Left lung (tissue), 10 donors: ENCODE data around the gene TUBGCP5. TPM values are rescaled to one million over a fixed set of nuclear protein-coding genes. Genes with fewer than 3 reads are reported as not detected.

Source experiments
- ATAC-seq: fragments of 200-7000 bp; cut with Tn5 transposase; one replicate; pipeline ENCODE4 v1.9.1; 2020; ENCODE audit warnings: moderate library complexity
- DNase-seq, 4 donors: peaks; one replicate each; pipeline ENCODE4 v3.0.0-alpha.2; 2013 to 2020
- H3K27ac ChIP-seq, 2 donors: fragments of 200-600 bp; sonication (generic) in 1 of 2; one replicate each; pipeline versions ENCODE4 v1.5.0 to v1.8.0; 2020 to 2021
- H3K27me3 ChIP-seq, 2 donors: fragments of 200-600 bp; sonication (generic) in 1 of 2; one replicate each; pipeline versions ENCODE4 v1.5.0 to v1.8.0; 2020 to 2021
- H3K36me3 ChIP-seq, 2 donors: fragments of 200-600 bp; sonication (generic) in 1 of 2; one replicate each; pipeline versions ENCODE4 v1.5.0 to v1.8.0; 2020 to 2021
- H3K4me1 ChIP-seq, 2 donors: fragments of 200-600 bp; one replicate each; pipeline ENCODE4 v1.8.0; 2021
- H3K4me3 ChIP-seq, 2 donors: fragments of 200-600 bp; sonication (generic) in 1 of 2; one replicate each; pipeline versions ENCODE4 v1.5.0 to v1.8.0; 2020 to 2021; ENCODE audit warnings: mild to moderate bottlenecking in 1 of 2
- H3K9me3 ChIP-seq, 2 donors: fragments of 200-600 bp; sonication (generic) in 1 of 2; one replicate each; pipeline versions ENCODE4 v1.5.0 to v1.8.0; 2020 to 2021
- intact Hi-C, 2 donors: fragments of 100-400 bp; cut with DNase I; formaldehyde crosslinking; loops; one replicate each; pipeline versions ENCODE4 v1.11.2 to v1.14.2; 2022
- polyA plus RNA-seq, 6 donors: library from polyadenylated mRNA; unstranded; fragments of 120-200 nt; gene quantifications; one replicate each; pipeline ENCODE4 v1.2.1, GENCODE V29; 2013; ENCODE audit not compliant: insufficient read length in 6 of 6
- total RNA-seq, 2 donors: library from RNA; stranded (reverse); fragmentation: NEBNext Ultra II Directional; extraction: Animal tissue kit (Norgen Biotek cat#: 25700); gene quantifications; one replicate each; pipeline ENCODE4 v1.2.1, GENCODE V29; 2021
- TF ChIP-seq, protein P1 (sequence below), 2 donors: fragments of 200-600 bp; sonication (generic) in 1 of 2; IDR thresholded peaks; one replicate each; pipeline versions ENCODE4 v1.5.0 to v1.8.0; 2021; ENCODE audit warnings: antibody characterized with exemption in 2 of 2
- donor health status: DM: no; HTN: yes; CAD: no.
- donor health status: DM: no; HTN: no; CAD: no.

Gene TUBGCP5
- total and polyA plus RNA-seq, 8 donors, result 13.1 to 41.4 (median 32.6) TPM

- intact Hi-C loops, result loop anchor here in 1 of 2 donors (10.0 kb wide), 1 partner anchor 435 kb away; no protein-coding TSS in a partner anchor
- Histone ChIP-seq H3K4me3 (peak overlapping the region; percentile 51 to 71), H3K27ac (peak overlapping the region; percentile 84 to 89), H3K4me1 (peaks cover 8 to 13% of the 10 kb centered on the region in 2 donors), H3K36me3 (peaks cover 0 to 9% of the 10 kb centered on the region in 2 donors), H3K27me3 (no peaks in the 10 kb centered on the region), H3K9me3 (no peaks in the 10 kb centered on the region)
- TF ChIP-seq, protein P1, sequence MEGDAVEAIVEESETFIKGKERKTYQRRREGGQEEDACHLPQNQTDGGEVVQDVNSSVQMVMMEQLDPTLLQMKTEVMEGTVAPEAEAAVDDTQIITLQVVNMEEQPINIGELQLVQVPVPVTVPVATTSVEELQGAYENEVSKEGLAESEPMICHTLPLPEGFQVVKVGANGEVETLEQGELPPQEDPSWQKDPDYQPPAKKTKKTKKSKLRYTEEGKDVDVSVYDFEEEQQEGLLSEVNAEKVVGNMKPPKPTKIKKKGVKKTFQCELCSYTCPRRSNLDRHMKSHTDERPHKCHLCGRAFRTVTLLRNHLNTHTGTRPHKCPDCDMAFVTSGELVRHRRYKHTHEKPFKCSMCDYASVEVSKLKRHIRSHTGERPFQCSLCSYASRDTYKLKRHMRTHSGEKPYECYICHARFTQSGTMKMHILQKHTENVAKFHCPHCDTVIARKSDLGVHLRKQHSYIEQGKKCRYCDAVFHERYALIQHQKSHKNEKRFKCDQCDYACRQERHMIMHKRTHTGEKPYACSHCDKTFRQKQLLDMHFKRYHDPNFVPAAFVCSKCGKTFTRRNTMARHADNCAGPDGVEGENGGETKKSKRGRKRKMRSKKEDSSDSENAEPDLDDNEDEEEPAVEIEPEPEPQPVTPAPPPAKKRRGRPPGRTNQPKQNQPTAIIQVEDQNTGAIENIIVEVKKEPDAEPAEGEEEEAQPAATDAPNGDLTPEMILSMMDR (IDR thresholded peaks at IDR 0.05), result no peak
- ATAC-seq, result peak; percentile 21
- no peak for DNase-seq
Measured at GRCh38 chr15:23039917-23040281, 530 bp upstream of the TUBGCP5 start.

GRCh38 chr15:23038726-23039142, 635 bp downstream of the TUBGCP5 start:
- H3K4me3 ChIP-seq, result peak overlapping the region; percentile 51 to 71
- intact Hi-C loops, result loop anchor here in 1 of 2 donors (10.0 kb wide), 1 partner anchor 436 kb away; no protein-coding TSS in a partner anchor
- peak overlapping the region; percentile 84 to 89 for H3K27ac ChIP-seq
- peak in 2 of 4 donors; percentile 42 to 54 for DNase-seq
- peaks cover 0 to 17% of the 10 kb centered on the region in 2 donors for H3K36me3 ChIP-seq
- H3K4me1 ChIP-seq, result peaks cover 8 to 13% of the 10 kb centered on the region in 2 donors
- no peaks in the 10 kb centered on the region for H3K9me3 ChIP-seq
- H3K27me3 ChIP-seq, result no peaks in the 10 kb centered on the region
- TF ChIP-seq, protein P1 (IDR thresholded peaks at IDR 0.05), result no peak
- ATAC-seq, result peak; percentile 9

GRCh38 chr15:23035964-23036566, 3.3 kb downstream of the TUBGCP5 start:
- intact Hi-C loops, result loop anchor here in 1 of 2 donors (10.0 kb wide), 1 partner anchor 439 kb away; no protein-coding TSS in a partner anchor
- H3K27ac ChIP-seq, result no peak overlapping the region
- H3K9me3 ChIP-seq, result no peaks in the 10 kb centered on the region
- no peaks in the 10 kb centered on the region for H3K27me3 ChIP-seq
- H3K36me3 ChIP-seq, result peaks cover 0 to 44% of the 10 kb centered on the region in 2 donors
- TF ChIP-seq, protein P1 (IDR thresholded peaks at IDR 0.05), result peak; percentile 64 to 75
- ATAC-seq (peak; percentile 12), DNase-seq (peak in 1 of 4 donors; percentile 33)
- peaks cover 8 to 13% of the 10 kb centered on the region in 2 donors for H3K4me1 ChIP-seq
- no peak overlapping the region for H3K4me3 ChIP-seq

- Histone ChIP-seq H3K27me3 (no peaks in the 10 kb centered on the region), H3K4me3 (no peak overlapping the region), H3K9me3 (no peaks in the 10 kb centered on the region), H3K4me1 (peaks cover 8 to 13% of the 10 kb centered on the region in 2 donors), H3K36me3 (peaks cover 0 to 65% of the 10 kb centered on the region in 2 donors), H3K27ac (no peak overlapping the region)
- ATAC-seq (no peak), DNase-seq (no peak)
- TF ChIP-seq, protein P1 (IDR thresholded peaks at IDR 0.05), result no peak
- intact Hi-C loops, result loop anchor here in 1 of 2 donors (10.0 kb wide), 1 partner anchor 441 kb away; no protein-coding TSS in a partner anchor
Measured at GRCh38 chr15:23033979-23034378, 5.4 kb downstream of the TUBGCP5 start.

- Histone ChIP-seq H3K27me3 (no peaks in the 10 kb centered on the region), H3K9me3 (no peaks in the 10 kb centered on the region), H3K36me3 (peaks cover 0 to 100% of the 10 kb centered on the region in 2 donors), H3K27ac (no peak overlapping the region), H3K4me1 (no peaks in the 10 kb centered on the region), H3K4me3 (no peak overlapping the region)
- intact Hi-C loops, result no loop called here
- ATAC-seq (no peak), DNase-seq (no peak)
- TF ChIP-seq, protein P1 (IDR thresholded peaks at IDR 0.05), result no peak
Measured at GRCh38 chr15:23026218-23026617, 13.2 kb downstream of the TUBGCP5 start.
